Renal cortex interstitium (tissue), 11 donors: ENCODE measurements around the gene GGA2. TPM values are rescaled to one million over a fixed set of nuclear protein-coding genes. Genes with fewer than 3 reads are reported as not detected.

Source experiments
- DNase-seq, 11 donors: peaks; one replicate each; pipeline ENCODE4 v3.0.0-alpha.2; 2013; ENCODE audit warnings: low read depth in 9 of 11, low spot score in 4 of 11; ENCODE audit errors: extremely low read depth in 1 of 11
- polyA plus RNA-seq, 3 donors: library from polyadenylated mRNA; unstranded; fragments of 120-200 nt; gene quantifications; one replicate each; pipeline ENCODE4 v1.2.1, GENCODE V29; 2013; ENCODE audit not compliant: insufficient read length in 3 of 3

GGA2 gene
- polyA plus RNA-seq, 3 donors, result 124 to 170 (median 164) TPM

- no peak for DNase-seq
These were observed 24.9 kb upstream of the GGA2 start for GRCh38 chr16:23534868-23535860.

- no peak for DNase-seq
These were observed 22.2 kb upstream of the GGA2 start for GRCh38 chr16:23532448-23532847.

GRCh38 chr16:23530062-23530461, 19.8 kb upstream of the GGA2 start:
- DNase-seq, result no peak

- DNase-seq, result no peak
These were observed 18.5 kb upstream of the GGA2 start for GRCh38 chr16:23528644-23529310.

- DNase-seq, result no peak
These were observed 17.8 kb upstream of the GGA2 start for GRCh38 chr16:23527961-23528643.

GRCh38 chr16:23524886-23525285, 14.6 kb upstream of the GGA2 start:
- DNase-seq, result no peak

- DNase-seq, result peak in 1 of 11 donors; percentile 33
These were observed 13.6 kb upstream of the GGA2 start for GRCh38 chr16:23523876-23524385.

GRCh38 chr16:23523321-23523720, 13.0 kb upstream of the GGA2 start:
- no peak for DNase-seq

GRCh38 chr16:23521965-23522364, 11.7 kb upstream of the GGA2 start:
- DNase-seq, result no peak

- DNase-seq, result no peak
These were observed 10.9 kb upstream of the GGA2 start for GRCh38 chr16:23521037-23521743.

GRCh38 chr16:23520500-23520899, 10.2 kb upstream of the GGA2 start:
- DNase-seq, result no peak

- DNase-seq, result no peak
These were observed 9.0 kb upstream of the GGA2 start for GRCh38 chr16:23519282-23519681.

- DNase-seq, result no peak
These were observed 8.2 kb upstream of the GGA2 start for GRCh38 chr16:23518435-23518891.

GRCh38 chr16:23516366-23517137, 6.3 kb upstream of the GGA2 start:
- no peak for DNase-seq

- no peak for DNase-seq
These were observed 5.6 kb upstream of the GGA2 start for GRCh38 chr16:23515881-23516280.

- DNase-seq, result no peak
These were observed 4.3 kb upstream of the GGA2 start for GRCh38 chr16:23514381-23515152.

- DNase-seq, result no peak
These were observed 1.9 kb upstream of the GGA2 start for GRCh38 chr16:23512168-23512695.
